ENCODE measurements around the gene ERCC8. TPM values are rescaled to one million over a fixed set of nuclear protein-coding genes. Genes with fewer than 3 reads are reported as not detected.

The ERCC8 gene
- total RNA-seq, 1 experiment from 2014 or later = 13.0 TPM

DNA sequence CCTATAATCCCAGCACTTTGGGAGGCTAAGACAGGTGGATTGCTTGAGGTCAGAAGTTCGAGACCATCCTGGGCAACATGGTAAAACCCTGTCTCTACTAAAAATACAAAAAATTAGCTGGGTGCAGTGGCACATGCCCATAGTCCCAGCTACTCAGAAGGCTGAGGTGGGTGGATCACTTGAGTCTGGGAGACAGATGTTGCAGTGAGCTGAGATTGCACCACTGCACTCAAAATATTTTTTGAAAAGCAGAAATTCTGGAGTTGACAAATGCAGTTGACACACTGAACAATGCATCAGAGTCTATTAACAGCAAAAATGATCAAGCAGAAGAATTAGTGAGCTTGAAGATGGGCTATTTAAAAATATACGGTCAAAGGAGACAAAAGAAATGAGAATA lies 35.6 kb upstream of the ERCC8 start:
- Histone ChIP-seq H3K4me2 (no peak overlapping the region), H3K4me1 (replicated peaks; ENCODE audit: insufficient read depth) (no peaks in the 10 kb centered on the region), H3K4me3 (no peak overlapping the region), H4K20me1 (ENCODE audit: insufficient read depth) (no peaks in the 10 kb centered on the region), H3F3A (ENCODE audit: insufficient read depth, low read depth) (no peaks in the 10 kb centered on the region), H3K27ac (no peak overlapping the region), H3K79me2 (ENCODE audit: low read depth) (peaks cover 4% of the 10 kb centered on the region), H3K9me3 (ENCODE audit: insufficient read depth, low read depth) (no peaks in the 10 kb centered on the region), H3K9me2 (ENCODE audit: insufficient read depth) (no peaks in the 10 kb centered on the region), H3K27me3 (ENCODE audit: insufficient read depth, low read depth) (no peaks in the 10 kb centered on the region), H2AFZ (no peak overlapping the region), H3K36me3 (ENCODE audit: low read depth) (no peaks in the 10 kb centered on the region)
- CTCF ChIA-PET = no interaction called here
- no TSS peak for BruUV-seq (replicated peaks)
- intact Hi-C loops (cut with micrococcal nuclease; ENCODE audit: unreplicated experiment) = no loop called here
- TF ChIP-seq EZH2 (IDR thresholded peaks at IDR 0.05; ENCODE audit: low read depth) (no peak), CTCF (conservative IDR thresholded peaks at IDR 0.05) (no peak)
- POLR2A ChIA-PET (ENCODE audit: unreplicated experiment) = no interaction called here
- no peak for DNase-seq

DNA sequence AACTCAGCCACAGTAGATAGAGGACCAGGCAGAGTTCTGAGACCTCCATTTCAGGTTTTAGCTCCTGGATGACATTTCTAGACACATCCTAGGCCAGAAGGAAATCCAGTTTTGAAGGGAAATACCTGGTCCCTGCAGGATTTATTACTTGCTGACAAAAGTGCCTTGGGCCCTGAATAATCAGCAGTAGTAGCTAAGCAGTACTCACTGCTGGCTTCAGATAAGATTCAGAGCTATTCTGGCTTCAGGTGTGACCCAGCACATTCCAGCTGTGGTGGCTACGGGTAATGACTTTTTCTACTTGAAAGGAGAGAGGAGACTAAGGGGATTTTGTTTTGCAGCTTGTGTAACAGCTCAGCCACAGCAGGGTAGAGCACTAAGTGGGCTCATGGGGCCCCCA lies 34.1 kb upstream of the ERCC8 start:
- Histone ChIP-seq H3K4me3 (no peak overlapping the region), H3K27me3 (ENCODE audit: insufficient read depth, low read depth) (no peaks in the 10 kb centered on the region), H3K9me3 (ENCODE audit: insufficient read depth, low read depth) (no peaks in the 10 kb centered on the region), H3K4me1 (replicated peaks; ENCODE audit: insufficient read depth) (no peaks in the 10 kb centered on the region), H3K27ac (no peak overlapping the region), H2AFZ (no peak overlapping the region), H3F3A (ENCODE audit: insufficient read depth, low read depth) (no peaks in the 10 kb centered on the region), H3K36me3 (ENCODE audit: low read depth) (no peaks in the 10 kb centered on the region), H3K9me2 (ENCODE audit: insufficient read depth) (no peaks in the 10 kb centered on the region), H3K4me2 (no peak overlapping the region), H3K79me2 (ENCODE audit: low read depth) (peaks cover 12% of the 10 kb centered on the region), H4K20me1 (ENCODE audit: insufficient read depth) (no peaks in the 10 kb centered on the region)
- ChIA-PET POLR2A (ENCODE audit: unreplicated experiment) (no interaction called here), CTCF (no interaction called here)
- intact Hi-C loops (cut with micrococcal nuclease; ENCODE audit: unreplicated experiment) = no loop called here
- DNase-seq = no peak
- BruUV-seq (replicated peaks) = no TSS peak
- no peak for TF ChIP-seq CTCF (conservative IDR thresholded peaks at IDR 0.05)

DNA sequence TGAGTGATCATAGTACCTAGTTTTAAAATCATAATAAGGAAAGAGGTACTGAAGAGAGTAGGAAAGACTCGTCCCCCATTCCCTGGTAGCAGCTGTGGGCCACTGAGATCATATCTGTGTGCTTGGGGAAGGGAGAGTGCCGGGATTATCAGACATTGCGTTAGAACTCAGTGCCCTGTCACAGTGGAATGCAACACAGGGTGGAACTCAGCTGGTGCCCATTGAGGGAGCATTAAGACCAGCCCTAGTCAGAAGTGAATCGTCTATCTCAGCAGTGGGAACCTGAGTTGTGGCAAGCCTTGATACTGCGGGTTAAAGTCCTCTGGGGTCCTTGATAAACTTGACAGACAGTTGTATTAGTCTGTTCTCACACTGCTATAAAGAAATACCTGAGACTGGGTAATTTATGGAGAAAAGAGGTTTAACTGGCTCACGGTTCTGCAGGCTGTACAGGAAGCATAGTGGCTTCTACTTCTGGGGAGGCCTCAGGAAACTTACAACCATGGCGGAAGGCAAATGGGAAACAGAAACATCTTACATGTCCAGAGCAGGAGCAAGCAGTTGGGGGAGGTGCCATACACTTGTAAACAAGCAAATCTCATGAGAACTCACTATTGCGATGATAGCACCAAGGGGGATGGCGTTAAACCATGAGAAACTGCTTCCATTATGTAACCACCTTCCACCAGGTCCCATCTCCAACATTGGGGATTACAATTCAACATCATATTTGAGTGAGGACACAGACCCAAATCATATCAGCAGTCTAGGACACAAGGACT lies 33.3 kb upstream of the ERCC8 start:
- Histone ChIP-seq H2AFZ (no peak overlapping the region), H3F3A (ENCODE audit: insufficient read depth, low read depth) (no peaks in the 10 kb centered on the region), H3K9me3 (ENCODE audit: insufficient read depth, low read depth) (no peaks in the 10 kb centered on the region), H3K79me2 (ENCODE audit: low read depth) (peaks cover 12% of the 10 kb centered on the region), H3K4me2 (no peak overlapping the region), H3K27ac (no peak overlapping the region), H3K9me2 (ENCODE audit: insufficient read depth) (no peaks in the 10 kb centered on the region), H4K20me1 (ENCODE audit: insufficient read depth) (no peaks in the 10 kb centered on the region), H3K4me3 (no peak overlapping the region), H3K4me1 (replicated peaks; ENCODE audit: insufficient read depth) (no peaks in the 10 kb centered on the region), H3K36me3 (ENCODE audit: low read depth) (no peaks in the 10 kb centered on the region), H3K27me3 (ENCODE audit: insufficient read depth, low read depth) (no peaks in the 10 kb centered on the region)
- TF ChIP-seq CTCF (conservative IDR thresholded peaks at IDR 0.05) = no peak
- intact Hi-C loops (cut with micrococcal nuclease; ENCODE audit: unreplicated experiment) = no loop called here
- no peak for DNase-seq
- CTCF ChIA-PET = no interaction called here
- no TSS peak for BruUV-seq (replicated peaks)
- POLR2A ChIA-PET (ENCODE audit: unreplicated experiment) = no interaction called here
